HUES64 (cell line): ENCODE data around the gene TTC32. TPM values are rescaled to one million over a fixed set of nuclear protein-coding genes. Genes with fewer than 3 reads are reported as not detected.

Experiments
- H3K27ac ChIP-seq: 2 replicates; pipeline ENCODE4 v1.7.0; 2013; ENCODE audit warnings: low read depth, low read length, inconsistent platforms
- H3K27me3 ChIP-seq: 2 replicates; pipeline ENCODE4 v1.6.1; 2013; ENCODE audit warnings: mild to moderate bottlenecking, low read length; ENCODE audit not compliant: insufficient read depth
- H3K36me3 ChIP-seq: 2 replicates; pipeline ENCODE4 v1.6.1; 2013; ENCODE audit warnings: mild to moderate bottlenecking, low read length; ENCODE audit not compliant: insufficient read depth
- H3K4me1 ChIP-seq: 2 replicates; pipeline ENCODE4 v1.6.1; 2013; ENCODE audit warnings: mild to moderate bottlenecking, low read length, moderate library complexity; ENCODE audit not compliant: insufficient read depth
- H3K4me3 ChIP-seq: 2 replicates; pipeline ENCODE4 v1.5.1; 2013; ENCODE audit warnings: mild to moderate bottlenecking, low read length, moderate library complexity
- H3K9ac ChIP-seq: 2 replicates; pipeline ENCODE4 v1.6.1; 2013; ENCODE audit warnings: mild to moderate bottlenecking, low read depth, low read length
- H3K9me3 ChIP-seq: 2 replicates; pipeline ENCODE4 v1.6.1; 2013; ENCODE audit warnings: low read depth, low read length; ENCODE audit not compliant: insufficient read depth
- WGBS: fragments of 150-250, 120-280 bp; methylation state at CpG from one replicate; pipeline ENCODE4 v1.1.7; 2013; ENCODE audit warnings: missing lambda C conversion rate; 5-methylcytosine and 5-hydroxymethylcytosine counted together
- polyA plus RNA-seq, 2 experiments: library from polyadenylated mRNA; stranded (reverse); fragments of 50-300 nt; gene quantifications; one replicate each; pipeline ENCODE4 v1.2.3, GENCODE V29; 2013

TTC32 gene
- 5.6 TPM for polyA plus RNA-seq (2013, experiment 1 of 2)
- polyA plus RNA-seq (2013, experiment 2 of 2): 9.8 TPM

DNA sequence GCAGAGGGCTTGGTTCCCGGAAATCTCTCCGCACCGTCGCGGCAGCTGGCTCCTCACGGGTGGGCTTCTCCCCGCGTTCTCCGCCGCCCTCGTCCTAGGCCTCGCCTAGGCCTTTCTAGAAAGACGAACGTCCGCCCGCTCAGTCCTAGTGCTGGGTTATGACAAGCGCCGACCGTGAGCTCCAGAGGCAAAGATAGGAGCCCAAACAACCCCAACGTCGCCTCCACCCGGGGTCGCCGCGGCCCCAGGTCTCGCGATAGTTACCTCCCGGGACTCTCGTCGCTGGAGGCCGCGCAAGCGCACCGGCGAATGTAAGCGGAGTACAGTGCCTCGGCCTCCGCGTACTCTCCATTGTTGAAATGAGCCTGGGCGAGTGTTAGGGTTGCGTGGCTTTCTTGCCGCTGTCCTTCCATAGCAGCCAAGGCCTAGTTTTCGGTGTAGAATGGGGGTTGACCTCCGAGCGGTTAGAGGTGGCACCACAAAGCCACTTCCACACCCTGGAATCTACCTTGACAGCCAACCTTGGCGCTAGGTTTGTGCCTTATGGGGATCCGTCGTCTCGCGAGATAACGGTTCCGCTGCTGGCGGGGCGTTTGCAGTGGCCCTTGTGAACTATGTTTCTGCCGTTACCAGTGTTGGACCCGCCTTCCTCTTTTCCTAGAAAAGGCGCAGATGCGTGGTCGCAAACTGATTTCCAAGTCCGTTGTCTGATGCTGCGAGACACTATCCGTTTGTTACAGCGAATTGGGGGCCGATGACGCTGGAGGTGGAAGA is at the start of gene TTC32:
Gene TTC32, minus strand, starts transcription at position 542 of the 774 bp plus-strand sequence. Its CDS starts 129 bp downstream, at position 413.
- H3K4me3 ChIP-seq: peak within 1 kb of the TSS; percentile 90
- peaks cover 17% of the 10 kb centered on the region for H3K4me1 ChIP-seq
- peak within 1 kb of the TSS; percentile 87 for H3K27ac ChIP-seq
- no peaks in the 10 kb centered on the region for H3K9me3 ChIP-seq
- under 1% methylated on average over 65 of the region's 65 CpGs for WGBS
- no peaks in the 10 kb centered on the region for H3K27me3 ChIP-seq
- H3K9ac ChIP-seq: peak within 1 kb of the TSS; percentile 97
- H3K36me3 ChIP-seq: no peaks in the 10 kb centered on the region

GRCh38 chr2:19949071-19949470 is 47.3 kb upstream of the TTC32 start:
- Histone ChIP-seq H3K4me1 (peaks cover 13% of the 10 kb centered on the region), H3K36me3 (peaks cover 70% of the 10 kb centered on the region), H3K9me3 (no peaks in the 10 kb centered on the region), H3K27me3 (no peaks in the 10 kb centered on the region), H3K9ac (no peak overlapping the region), H3K4me3 (no peak overlapping the region), H3K27ac (no peak overlapping the region)

DNA sequence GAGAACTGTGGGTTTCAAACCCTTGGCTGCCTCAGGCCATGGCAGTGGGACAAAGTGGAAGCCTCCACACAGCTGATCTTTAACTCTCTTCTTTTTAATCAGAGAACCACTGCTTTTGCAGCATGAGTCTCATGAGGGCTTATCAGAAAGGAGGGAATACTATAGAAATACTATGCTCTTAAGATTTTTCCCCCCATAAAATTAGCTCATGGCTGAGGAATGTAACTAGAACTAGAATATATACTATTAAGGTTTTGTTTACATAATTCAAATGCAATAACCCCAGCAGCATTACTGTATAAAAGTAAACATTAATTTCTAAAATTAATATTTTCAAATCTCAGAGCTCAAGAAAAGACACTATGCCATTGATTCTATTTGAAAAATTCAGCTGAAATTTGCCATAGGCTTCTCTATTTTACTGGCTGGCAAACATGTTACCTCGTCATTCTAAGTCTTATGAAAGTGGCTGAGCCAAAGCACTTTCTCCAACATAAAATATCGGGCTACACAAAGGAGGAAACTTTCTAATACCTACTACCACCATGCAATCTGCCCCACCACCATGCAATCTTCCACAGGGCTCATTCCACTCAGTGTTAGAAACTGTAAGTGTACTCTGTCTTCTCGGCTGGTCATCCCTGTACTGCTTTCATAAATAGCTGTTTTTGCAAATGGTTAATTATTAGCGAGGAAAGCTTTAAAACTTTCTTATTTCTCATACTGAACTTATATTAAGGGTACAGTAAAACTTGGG is 45.6 kb upstream of the TTC32 start:
- Histone ChIP-seq H3K36me3 (peaks cover 72% of the 10 kb centered on the region), H3K27ac (no peak overlapping the region), H3K9ac (no peak overlapping the region), H3K9me3 (no peaks in the 10 kb centered on the region), H3K4me1 (peaks cover 29% of the 10 kb centered on the region), H3K27me3 (no peaks in the 10 kb centered on the region), H3K4me3 (no peak overlapping the region)
- WGBS: 97% methylated on average over 3 of the region's 4 CpGs

GRCh38 chr2:19944205-19944845 is 42.5 kb upstream of the TTC32 start:
- H3K27ac ChIP-seq: peak overlapping the region; percentile 54; the same call in 1 of the 2 replicates
- H3K9ac ChIP-seq: no peak overlapping the region
- H3K27me3 ChIP-seq: no peaks in the 10 kb centered on the region
- H3K9me3 ChIP-seq: no peaks in the 10 kb centered on the region
- H3K36me3 ChIP-seq: peaks cover 66% of the 10 kb centered on the region
- no peak overlapping the region for H3K4me3 ChIP-seq
- 6% methylated on average over 1 of the region's 2 CpGs for WGBS
- H3K4me1 ChIP-seq: peaks cover 33% of the 10 kb centered on the region

DNA sequence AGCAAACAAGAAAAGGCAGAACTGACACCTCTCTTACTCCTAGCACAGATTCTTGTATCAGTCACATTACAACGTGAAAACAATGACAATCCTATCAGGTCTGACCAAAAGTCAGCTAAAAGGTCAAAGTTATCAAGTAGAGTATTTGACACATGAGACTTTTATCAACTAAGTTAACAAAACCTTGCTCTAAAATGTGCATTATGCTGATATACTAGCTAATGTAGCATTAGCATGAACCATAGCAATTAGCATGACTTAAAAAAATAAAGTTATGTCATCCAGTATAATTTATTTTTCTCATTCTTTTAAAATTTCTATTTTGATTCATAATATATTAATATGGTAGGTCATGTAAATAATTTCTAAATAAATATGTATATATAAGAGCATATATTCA is 41.4 kb upstream of the TTC32 start:
- H3K9me3 ChIP-seq: no peaks in the 10 kb centered on the region
- H3K27ac ChIP-seq: no peak overlapping the region
- H3K27me3 ChIP-seq: no peaks in the 10 kb centered on the region
- no peak overlapping the region for H3K4me3 ChIP-seq
- peaks cover 33% of the 10 kb centered on the region for H3K4me1 ChIP-seq
- 35% methylated on average over 1 of the region's 1 CpG for WGBS
- peaks cover 63% of the 10 kb centered on the region for H3K36me3 ChIP-seq
- H3K9ac ChIP-seq: no peak overlapping the region

GRCh38 chr2:19942199-19942598 is 40.4 kb upstream of the TTC32 start:
- Histone ChIP-seq H3K9ac (no peak overlapping the region), H3K4me3 (no peak overlapping the region), H3K36me3 (peaks cover 64% of the 10 kb centered on the region), H3K27me3 (no peaks in the 10 kb centered on the region), H3K4me1 (peaks cover 33% of the 10 kb centered on the region), H3K27ac (no peak overlapping the region), H3K9me3 (no peaks in the 10 kb centered on the region)

DNA sequence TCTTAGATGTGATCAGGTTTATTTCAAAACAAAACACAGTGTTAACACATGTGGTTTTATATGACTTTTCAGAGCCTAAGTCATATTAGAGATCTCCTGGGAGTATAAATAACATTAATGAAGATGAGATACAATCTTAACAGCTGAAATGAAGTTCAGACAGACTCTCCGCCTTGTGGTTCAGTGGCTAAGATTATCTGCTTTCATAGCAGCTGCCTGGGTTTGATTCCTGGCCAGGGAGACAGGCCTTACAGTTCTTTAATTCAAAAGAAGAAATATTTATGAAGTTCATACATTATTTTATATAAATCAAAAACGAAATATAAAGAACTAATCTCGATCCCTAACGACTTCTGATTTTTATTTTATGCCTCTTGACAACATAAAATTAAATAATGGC is 35.2 kb upstream of the TTC32 start:
- Histone ChIP-seq H3K9ac (no peak overlapping the region), H3K36me3 (peaks cover 77% of the 10 kb centered on the region), H3K4me3 (no peak overlapping the region), H3K27ac (no peak overlapping the region), H3K27me3 (no peaks in the 10 kb centered on the region), H3K9me3 (no peaks in the 10 kb centered on the region), H3K4me1 (peaks cover under 1% of the 10 kb centered on the region; the same call in 1 of the 2 replicates)
- 96% methylated on average over 4 of the region's 4 CpGs for WGBS

GRCh38 chr2:19936203-19936602 is 34.4 kb upstream of the TTC32 start:
- Histone ChIP-seq H3K4me3 (no peak overlapping the region), H3K9ac (no peak overlapping the region), H3K4me1 (no peaks in the 10 kb centered on the region), H3K36me3 (peaks cover 77% of the 10 kb centered on the region), H3K27me3 (no peaks in the 10 kb centered on the region), H3K9me3 (no peaks in the 10 kb centered on the region), H3K27ac (no peak overlapping the region)
- 90% methylated on average over 2 of the region's 2 CpGs for whole genome bisulfite sequencing

DNA sequence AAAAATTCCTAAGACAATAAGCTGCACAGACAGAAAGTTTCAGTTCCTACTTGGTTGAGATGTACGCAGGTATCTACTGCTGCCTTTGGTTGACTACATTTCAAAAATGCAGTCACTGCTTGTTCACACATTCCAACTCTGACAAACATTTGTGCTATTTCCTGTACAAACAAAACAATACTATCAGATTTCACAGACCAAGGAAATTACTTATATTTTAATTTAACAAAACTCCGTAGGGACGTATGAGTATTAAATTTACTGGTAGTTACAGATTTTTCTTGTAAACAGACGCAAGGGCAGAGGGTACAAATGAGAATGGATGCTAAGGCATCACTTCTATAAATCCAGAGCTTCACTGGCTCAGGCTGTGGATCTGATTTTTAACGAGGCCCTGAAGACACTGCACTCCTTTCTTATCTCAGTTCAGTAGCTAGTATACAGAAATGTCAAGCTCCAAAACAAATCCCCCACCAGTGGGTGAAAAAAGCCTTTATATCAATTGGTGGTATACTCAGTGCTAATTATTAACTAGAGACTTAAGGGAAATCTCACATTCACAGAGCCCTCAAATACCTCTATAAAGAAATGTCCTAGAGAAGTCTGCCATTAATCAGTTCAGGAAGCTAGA is 31.7 kb upstream of the TTC32 start:
- H3K9ac ChIP-seq: no peak overlapping the region
- no peak overlapping the region for H3K4me3 ChIP-seq
- H3K36me3 ChIP-seq: peaks cover 94% of the 10 kb centered on the region
- WGBS: 89% methylated on average over 5 of the region's 5 CpGs
- no peaks in the 10 kb centered on the region for H3K4me1 ChIP-seq
- no peaks in the 10 kb centered on the region for H3K27me3 ChIP-seq
- no peak overlapping the region for H3K27ac ChIP-seq
- peaks cover 17% of the 10 kb centered on the region for H3K9me3 ChIP-seq

DNA sequence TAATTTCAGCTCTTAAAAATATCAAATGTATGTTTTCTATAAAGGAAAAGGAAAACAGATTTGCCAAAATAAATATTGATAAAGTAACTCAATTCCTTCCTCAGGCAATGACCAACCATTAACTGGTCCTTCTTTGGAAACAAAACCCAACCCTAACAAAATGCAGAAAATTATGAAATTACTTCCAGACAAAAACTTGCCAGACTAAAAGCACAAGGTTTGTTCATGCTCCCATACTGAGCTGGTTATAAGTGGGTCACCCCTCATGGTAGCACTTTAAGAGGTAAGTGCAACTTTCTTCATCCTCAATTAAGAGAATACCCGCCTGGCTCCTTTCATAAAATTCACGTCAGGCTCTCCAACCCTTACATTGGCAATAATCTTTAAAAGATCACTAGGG is 31.1 kb upstream of the TTC32 start:
- Histone ChIP-seq H3K4me3 (no peak overlapping the region), H3K27me3 (no peaks in the 10 kb centered on the region), H3K27ac (no peak overlapping the region), H3K4me1 (no peaks in the 10 kb centered on the region), H3K9me3 (peaks cover 21% of the 10 kb centered on the region), H3K36me3 (peaks cover 96% of the 10 kb centered on the region), H3K9ac (no peak overlapping the region)
- WGBS: 92% methylated on average over 2 of the region's 2 CpGs

DNA sequence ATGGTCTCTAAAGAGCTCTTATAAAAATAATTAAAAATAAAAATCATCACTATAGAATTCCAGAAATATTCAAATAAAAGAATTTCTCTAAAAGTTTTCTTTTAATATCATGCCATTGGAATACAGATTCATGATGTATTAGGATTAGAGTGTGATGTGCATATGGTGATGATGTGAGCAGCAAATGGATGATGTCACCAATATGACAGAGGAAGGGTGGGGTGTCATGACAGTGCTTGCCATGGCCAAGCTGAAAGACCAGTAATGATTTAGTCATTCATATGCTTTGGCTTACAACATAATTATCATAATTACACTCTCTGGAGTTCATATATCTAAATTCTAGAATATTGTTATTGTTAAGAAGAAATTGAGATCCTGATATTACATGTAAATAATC is 27.4 kb upstream of the TTC32 start:
- Histone ChIP-seq H3K9me3 (peaks cover 24% of the 10 kb centered on the region), H3K9ac (no peak overlapping the region), H3K36me3 (peaks cover 73% of the 10 kb centered on the region), H3K4me1 (no peaks in the 10 kb centered on the region), H3K4me3 (no peak overlapping the region), H3K27me3 (no peaks in the 10 kb centered on the region), H3K27ac (no peak overlapping the region)
